GM12875 (cell line): Measurements from ENCODE around the gene RSL1D1.
"Not testable (repeated sequence)": the region's sequence is repeated elsewhere in the genome, so short reads cannot be mapped to it uniquely, and the experiment has no call there.

Source experiments
- H3K4me3 ChIP-seq: one replicate; pipeline ENCODE4 v1.5.1; 2011; ENCODE audit warnings: low read depth, low read length, control low read depth
- CTCF ChIP-seq: IDR thresholded peaks from 2 replicates; pipeline ENCODE4 v1.5.1; 2011; ENCODE audit warnings: low read depth, mild to moderate bottlenecking, control low read depth, inconsistent platforms, low read length, moderate library complexity, borderline replicate concordance; ENCODE audit not compliant: insufficient read depth

Gene RSL1D1

GRCh38 chr16:11835309-11835708, 16.0 kb downstream of the RSL1D1 start:
- H3K4me3 ChIP-seq: no peak overlapping the region
- TF ChIP-seq CTCF: no peak

- H3K4me3 ChIP-seq: no peak overlapping the region
- TF ChIP-seq CTCF: no peak
Observed at GRCh38 chr16:11833951-11834695, 17.2 kb downstream of the RSL1D1 start.

- H3K4me3 ChIP-seq: no peak overlapping the region
- no peak for TF ChIP-seq CTCF
Observed at GRCh38 chr16:11828696-11829095, 22.6 kb downstream of the RSL1D1 start.

GRCh38 chr16:11825520-11826165, 25.7 kb downstream of the RSL1D1 start:
- H3K4me3 ChIP-seq: not testable (repeated sequence)

GRCh38 chr16:11824362-11824761, 27.0 kb downstream of the RSL1D1 start:
- no peak for TF ChIP-seq CTCF
- H3K4me3 ChIP-seq: no peak overlapping the region

GRCh38 chr16:11823645-11824044, 27.7 kb downstream of the RSL1D1 start:
- not testable (repeated sequence) for H3K4me3 ChIP-seq

- H3K4me3 ChIP-seq: no peak overlapping the region
- TF ChIP-seq CTCF: no peak
Observed at GRCh38 chr16:11819798-11820197, 31.5 kb downstream of the RSL1D1 start.

- not testable (repeated sequence) for H3K4me3 ChIP-seq
Observed at GRCh38 chr16:11818970-11819369, 32.4 kb downstream of the RSL1D1 start.
